GM04503 (cell line): ENCODE data around the gene KLHDC7B.

Source experiments
- DNase-seq: peaks from one replicate; pipeline ENCODE4 v3.0.0-alpha.2; 2012; ENCODE audit warnings: low read depth

Gene KLHDC7B

DNA sequence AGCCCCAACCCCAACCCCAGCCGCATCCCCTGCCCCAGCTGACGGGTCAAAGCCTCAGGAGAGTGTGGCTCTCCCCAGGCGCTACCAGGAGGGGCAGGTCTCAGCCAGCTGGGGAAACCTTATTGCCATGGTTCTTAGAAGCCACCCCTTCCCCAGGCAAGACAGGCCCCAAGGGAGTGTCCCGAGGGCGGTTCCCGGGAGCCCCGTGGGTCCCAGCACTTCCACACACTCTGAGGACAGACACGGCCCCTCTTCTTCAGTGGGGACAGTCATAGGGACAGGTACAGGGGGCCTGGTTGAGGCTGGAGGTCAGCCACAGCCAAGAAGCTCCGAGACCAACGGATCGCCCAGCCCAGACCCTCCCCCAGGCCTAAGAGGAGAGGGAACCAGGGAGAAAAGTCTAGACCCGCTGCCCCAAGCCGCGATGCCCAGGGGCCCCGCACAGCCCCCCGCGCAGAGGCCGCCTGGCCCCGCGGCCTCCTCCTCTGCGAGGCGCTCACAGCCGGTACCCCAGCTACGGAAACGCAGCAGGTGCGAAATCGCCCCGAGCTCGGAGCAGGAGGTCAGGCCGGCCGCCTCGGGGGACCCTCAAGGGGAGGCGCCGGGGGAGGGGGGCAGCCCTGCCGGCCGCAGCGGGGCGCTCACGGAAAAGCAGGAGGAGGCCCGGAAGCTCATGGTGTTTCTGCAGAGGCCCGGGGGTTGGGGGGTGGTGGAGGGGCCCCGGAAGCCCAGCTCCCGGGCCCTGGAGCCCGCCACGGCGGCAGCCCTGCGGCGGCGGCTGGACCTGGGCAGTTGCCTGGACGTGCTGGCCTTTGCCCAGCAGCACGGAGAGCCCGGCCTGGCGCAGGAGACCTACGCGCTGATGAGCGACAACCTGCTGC lies 2.6 kb downstream of the KLHDC7B start:
- no peak for DNase-seq

DNA sequence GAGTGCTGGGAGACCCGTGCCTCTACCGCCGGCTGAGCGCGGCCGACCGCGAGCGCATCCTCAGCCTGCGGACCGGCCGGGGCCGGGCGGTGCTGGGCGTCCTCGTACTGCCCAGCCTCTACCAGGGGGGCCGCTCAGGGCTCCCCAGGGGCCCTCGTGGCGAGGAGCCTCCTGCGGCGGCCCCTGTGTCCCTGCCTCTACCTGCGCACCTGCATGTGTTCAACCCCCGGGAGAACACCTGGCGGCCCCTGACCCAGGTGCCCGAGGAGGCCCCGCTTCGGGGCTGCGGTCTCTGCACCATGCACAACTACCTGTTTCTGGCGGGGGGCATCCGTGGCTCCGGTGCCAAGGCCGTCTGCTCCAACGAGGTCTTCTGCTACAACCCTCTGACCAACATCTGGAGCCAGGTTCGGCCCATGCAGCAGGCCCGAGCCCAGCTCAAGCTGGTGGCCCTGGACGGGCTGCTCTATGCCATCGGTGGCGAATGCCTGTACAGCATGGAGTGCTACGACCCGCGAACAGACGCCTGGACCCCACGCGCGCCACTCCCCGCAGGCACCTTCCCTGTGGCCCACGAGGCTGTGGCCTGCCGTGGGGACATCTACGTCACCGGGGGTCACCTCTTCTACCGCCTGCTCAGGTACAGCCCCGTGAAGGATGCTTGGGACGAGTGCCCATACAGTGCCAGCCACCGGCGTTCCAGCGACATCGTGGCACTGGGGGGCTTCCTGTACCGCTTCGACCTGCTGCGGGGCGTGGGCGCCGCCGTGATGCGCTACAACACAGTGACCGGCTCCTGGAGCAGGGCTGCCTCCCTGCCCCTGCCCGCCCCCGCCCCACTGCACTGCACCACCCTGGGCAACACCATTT lies 3.5 kb downstream of the KLHDC7B start:
- no peak for DNase-seq

- DNase-seq = no peak
Measured at GRCh38 chr22:50550395-50550794, 4.7 kb downstream of the KLHDC7B start.

- DNase-seq = no peak
Measured at GRCh38 chr22:50551160-50551752, 5.6 kb downstream of the KLHDC7B start.

DNA sequence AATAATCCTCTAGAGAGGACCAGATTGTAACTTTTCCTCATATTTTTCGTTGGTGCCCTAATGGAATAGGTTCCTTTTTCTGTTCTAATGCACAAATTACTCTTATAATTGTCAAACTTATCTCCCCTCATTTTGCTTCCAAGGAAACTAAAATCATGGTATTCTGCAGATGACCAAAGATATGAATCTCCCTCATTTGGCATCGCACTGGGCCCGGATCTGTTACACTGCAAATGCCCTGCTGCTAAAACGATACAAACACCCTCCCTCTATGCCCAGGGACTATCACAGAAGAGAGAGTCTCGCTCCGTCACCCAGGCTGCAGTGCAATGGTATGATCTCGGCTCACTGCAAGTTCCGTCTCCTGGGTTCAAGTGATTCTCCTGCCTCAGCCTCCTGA lies 7.6 kb downstream of the KLHDC7B start:
- no peak for DNase-seq

- DNase-seq = no peak
Measured at GRCh38 chr22:50556703-50557102, 11.0 kb downstream of the KLHDC7B start.

GRCh38 chr22:50560034-50560433 lies 14.3 kb downstream of the KLHDC7B start:
- DNase-seq = no peak

DNA sequence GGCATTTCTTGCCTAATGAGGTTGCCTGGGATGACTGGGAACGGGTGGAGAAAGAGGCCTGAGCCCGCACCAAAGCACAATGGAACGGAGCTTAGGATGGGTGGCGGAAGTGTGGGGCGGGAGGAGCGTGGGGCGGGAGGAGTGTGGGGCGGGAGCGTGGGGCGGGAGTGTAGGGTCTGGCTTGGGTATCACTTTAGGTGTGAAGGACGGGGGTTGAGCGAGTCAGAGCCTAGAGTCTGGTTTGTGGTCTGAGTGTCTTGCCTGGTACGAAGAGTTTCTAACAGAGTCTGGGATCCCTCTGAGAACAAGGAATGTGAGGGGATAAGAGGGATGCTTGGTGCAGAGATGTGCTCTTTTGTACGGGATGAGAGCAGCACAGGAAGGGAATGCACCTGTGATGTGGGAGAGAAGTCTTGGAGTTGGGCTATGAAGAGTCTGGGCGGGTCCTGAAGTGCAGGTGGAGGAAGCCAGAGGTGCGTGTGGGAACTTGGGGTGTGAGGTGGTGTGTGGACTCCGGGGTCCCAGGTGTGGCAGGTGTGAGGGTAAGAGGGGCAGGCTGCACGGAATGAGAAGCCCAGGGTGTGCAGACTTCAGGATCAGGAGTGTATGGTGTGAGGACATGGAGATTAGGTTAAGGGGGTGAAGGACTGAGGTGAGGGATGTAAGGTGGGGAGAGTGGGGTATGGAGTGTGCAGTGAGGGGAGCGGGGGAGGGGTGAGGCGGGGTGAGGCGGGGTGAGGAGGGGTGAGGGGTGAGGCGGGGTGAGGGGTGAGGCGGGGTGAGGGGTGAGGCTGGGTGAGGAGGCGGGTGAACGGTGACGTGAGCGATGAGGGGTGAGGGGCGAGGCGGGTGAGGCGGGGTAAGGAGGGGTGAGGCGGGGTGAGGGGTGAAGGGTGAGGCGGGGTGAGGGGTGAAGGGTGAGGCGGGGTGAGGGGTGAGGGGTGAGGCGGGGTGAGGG lies 16.0 kb downstream of the KLHDC7B start:
- no peak for DNase-seq

DNA sequence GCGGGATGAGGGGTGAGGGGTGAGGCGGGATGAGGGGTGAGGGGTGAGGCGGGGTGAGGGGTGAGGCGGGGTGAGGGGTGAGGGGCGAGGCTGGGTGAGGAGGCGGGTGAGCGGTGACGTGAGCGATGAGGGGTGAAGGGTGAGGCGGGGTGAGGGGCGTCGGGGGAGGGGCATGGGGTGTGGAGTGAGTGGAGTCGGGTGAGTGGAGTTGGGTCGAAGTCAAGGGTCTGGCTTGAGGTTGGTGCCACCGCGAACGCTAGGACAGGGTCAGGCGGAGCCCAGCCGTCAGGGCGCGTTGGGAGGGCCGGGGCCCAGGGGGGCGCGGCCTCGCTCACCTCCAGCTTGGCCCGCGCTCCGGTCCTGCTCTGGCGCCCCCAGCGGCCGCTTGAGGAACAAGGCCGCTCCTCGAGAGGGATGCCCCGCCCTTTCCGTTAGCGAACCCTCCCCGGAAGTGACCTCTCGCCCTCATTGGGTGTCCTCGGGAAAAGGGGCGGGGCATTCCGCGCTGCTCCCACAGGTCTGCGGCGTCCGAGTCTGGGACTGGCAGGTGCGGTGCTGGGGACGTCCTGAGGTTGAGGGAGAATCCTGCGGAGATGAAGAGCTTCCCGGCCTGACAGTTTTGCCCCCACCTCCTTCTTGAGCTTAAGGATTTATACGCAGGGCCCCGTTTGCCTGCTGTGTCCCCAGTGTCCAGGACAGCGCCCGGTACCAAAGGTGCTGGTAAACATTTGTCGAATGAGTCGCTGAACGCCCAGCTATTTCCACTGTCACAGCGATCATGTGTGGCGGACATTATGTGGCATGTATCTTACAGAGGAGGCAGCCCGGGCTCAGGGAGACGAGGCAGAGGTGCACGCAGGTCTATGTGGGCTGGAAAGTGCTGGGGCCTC lies 17.1 kb downstream of the KLHDC7B start, which contains the start of gene SYCE3:
SYCE3 (minus strand) TSS at position 397 of the 890 bp plus-strand sequence. CDS start 6,514 bp downstream, outside the sequence.
- peak; percentile 42 for DNase-seq

GRCh38 chr22:50563413-50564160 lies 17.9 kb downstream of the KLHDC7B start:
- no peak for DNase-seq

DNA sequence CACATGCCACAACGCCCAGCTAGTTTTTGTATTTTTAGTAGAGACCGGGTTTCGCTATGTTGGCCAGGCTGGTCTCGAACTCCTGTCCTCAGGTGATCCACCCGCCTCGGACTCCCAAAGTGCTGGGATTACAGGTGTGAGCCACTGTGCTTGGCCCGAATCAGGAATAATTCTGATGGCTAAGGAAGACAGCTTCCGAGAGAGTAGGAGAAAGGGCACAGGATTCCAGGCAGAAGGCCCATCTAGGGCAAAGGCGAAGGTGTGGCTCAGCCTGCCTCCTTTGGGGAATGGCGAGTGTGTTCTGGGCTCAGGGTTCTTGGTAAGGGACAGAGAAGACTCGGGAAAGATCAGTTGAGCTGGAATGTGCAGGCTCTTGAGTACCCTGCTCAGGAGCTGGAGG lies 18.6 kb downstream of the KLHDC7B start:
- no peak for DNase-seq

DNA sequence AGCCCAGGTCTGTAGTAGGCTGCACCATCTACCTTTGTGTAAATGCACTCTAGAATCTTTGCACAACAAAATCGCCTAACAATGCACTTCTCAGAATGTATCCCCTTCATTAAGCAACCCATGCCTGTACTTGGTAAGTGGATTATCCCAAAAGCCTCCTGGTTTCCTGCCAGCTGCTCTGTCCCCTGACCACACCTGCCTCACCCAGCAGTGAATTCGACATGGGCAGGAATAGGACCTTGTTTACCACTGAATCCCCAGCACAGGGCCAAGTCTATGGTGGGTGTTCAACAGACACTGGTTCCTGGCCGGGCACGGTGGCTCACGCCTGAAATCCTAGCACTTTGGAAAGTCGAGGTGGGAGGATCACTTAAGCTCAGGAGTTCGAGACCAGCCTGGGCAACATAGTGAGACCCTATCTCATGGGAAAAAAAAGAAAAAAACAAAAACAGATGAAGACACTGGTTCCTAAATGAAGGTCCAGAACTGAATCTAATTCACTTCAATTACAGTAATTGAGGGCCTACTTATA lies 22.1 kb downstream of the KLHDC7B start:
- no peak for DNase-seq

GRCh38 chr22:50568626-50569025 lies 22.9 kb downstream of the KLHDC7B start:
- no peak for DNase-seq

DNA sequence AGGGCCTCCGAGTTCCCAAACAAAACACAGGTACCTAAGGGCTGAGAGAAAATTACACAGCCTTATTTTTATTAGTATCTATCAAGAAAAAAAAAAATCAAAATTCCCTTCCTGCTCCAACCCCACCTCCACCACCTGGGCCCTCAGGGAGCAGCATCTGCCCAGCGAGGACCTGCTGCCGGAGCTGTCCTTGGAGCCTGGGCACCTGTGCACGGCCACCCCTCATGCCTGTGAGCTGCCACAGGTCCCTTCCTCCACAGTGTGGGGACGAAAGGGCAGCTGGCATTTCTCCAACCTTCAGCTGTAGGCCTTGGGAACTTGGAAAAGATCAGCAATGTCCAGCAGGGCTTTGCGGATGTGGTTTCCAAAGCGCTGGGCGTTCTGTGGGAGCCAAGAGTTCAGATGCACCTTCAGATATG lies 23.4 kb downstream of the KLHDC7B start:
- no peak for DNase-seq

DNA sequence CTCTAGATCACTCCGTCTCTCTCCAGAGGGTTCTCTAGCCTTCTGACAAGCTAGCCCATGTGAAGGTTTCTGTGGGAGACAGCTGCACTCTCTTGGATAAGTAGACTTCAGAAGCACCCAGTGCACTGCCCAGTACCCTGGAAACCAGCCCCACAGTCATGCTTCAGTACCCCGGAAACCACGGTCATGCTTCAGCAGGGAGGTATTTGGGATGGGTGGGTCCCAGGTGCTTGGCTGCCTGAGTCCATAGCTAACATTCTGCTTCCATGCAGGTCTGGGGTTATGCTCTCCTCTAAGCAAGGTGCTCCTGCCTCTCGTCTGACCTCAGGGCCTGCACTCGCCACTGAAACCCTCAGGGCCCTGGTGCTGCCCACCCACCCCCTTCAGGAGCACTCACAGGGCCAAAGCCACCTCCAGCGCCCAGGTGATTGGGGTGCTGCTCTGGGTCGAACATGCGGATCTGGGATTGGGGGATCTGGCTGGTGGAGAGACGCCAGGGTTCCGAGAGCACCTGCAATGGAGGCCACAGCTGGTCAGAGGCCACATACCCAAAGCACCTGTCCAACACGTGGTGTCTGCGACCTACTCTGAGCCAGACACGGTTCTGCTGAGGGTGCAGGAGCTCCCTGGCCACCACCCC lies 24.3 kb downstream of the KLHDC7B start:
- DNase-seq = no peak

GRCh38 chr22:50570861-50571260 lies 25.2 kb downstream of the KLHDC7B start:
- DNase-seq = no peak

DNA sequence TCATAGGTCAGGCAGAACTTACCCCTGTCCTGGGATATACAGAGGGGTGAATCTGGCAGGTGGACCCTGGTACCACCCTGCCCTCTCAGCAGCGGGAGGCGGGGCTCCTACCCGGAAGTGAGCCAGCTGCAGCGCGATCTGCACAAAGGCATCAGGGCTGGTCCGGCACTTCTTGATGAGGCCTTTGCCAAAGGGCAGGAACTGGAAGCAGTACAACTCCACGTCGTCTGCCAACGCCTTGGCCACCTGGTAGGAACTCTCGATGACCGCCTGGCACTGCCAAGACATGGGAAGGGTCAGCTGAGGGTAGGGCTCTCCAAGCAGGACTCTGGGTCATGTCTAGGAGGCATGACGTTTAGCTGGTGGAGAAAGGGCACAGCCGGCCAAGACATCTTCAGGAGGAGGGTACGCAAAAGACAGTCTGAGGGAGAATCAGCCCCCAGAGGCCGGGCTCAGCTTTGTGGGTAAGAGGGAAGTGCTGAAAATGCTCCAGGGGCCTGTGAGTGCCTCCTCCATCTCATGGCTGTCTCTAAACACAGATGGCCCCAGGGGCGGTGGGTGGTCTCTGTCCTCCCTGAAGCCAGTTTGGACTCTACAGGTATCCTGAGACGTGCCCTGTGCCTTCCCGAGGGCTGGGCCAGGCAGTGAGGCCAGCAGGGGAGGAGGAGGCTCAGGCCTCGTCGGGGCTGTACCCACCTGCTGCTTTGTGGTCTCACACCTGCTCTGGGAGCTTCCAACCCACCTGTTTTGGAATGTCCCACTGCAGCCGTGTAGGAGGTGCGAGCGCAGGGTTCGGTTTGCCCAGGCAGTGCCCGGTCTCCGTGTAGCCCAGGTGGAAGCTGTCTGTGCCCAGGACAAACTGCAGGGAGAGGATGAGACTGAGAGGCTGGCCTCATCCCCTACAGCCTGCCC lies 25.8 kb downstream of the KLHDC7B start:
- DNase-seq = no peak

DNA sequence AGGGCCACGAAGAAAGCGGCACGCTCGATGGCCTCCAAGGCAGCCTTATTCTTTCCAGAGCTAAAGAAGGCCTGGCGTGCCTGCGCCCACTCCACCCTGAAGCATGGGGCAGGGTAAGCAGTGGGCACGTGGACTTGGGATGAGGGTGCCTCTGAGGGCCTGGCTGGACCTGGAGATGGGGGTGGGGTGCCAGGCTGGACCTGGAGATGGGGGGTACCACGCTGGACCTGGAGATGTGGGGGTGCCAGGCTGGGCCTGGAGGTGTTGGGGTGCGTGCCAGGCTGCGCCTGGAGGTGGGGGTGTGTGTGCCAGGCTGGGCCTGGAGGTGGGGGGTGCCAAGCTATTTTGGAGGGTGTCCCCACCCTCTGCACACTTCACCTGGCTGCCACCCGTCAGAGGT lies 27.3 kb downstream of the KLHDC7B start:
- no peak for DNase-seq
